ENCODE measurements around the gene STARD13. TPM values are rescaled to one million over a fixed set of nuclear protein-coding genes. Genes with fewer than 3 reads are reported as not detected.
"Not testable (repeated sequence)": the region's sequence is repeated elsewhere in the genome, so short reads cannot be mapped to it uniquely, and the experiment has no call there.

STARD13 gene
- total RNA-seq, 2 experiments from 2014 or later = 0.57 TPM; not detected in 1

- CTCF ChIA-PET (ENCODE audit: unreplicated experiment) = no interaction called here
- POLR2A ChIA-PET = interaction anchor here (1.2 kb wide), 1 partner anchor 19 kb away, joined by 3 read pairs; no protein-coding TSS in a partner anchor
Measured at GRCh38 chr13:33165787-33166186, 119.8 kb downstream of the STARD13 start.

GRCh38 chr13:33164331-33164730 is 121.2 kb downstream of the STARD13 start:
- CTCF ChIA-PET (ENCODE audit: unreplicated experiment) = no interaction called here
- H3K79me2 ChIP-seq (ENCODE audit: insufficient read depth, low read depth, low read length) = no peaks in the 10 kb centered on the region
- no peaks in the 10 kb centered on the region for H3K9me3 ChIP-seq (ENCODE audit: low read length)
- intact Hi-C loops (cut with micrococcal nuclease; ENCODE audit: unreplicated experiment) = no loop called here
- H3K9me2 ChIP-seq (ENCODE audit: insufficient read depth, low read length) = no peaks in the 10 kb centered on the region
- BruUV-seq (replicated peaks) = no TSS peak
- no peak overlapping the region for H3K4me3 ChIP-seq (ENCODE audit: low read depth, low read length, poor library complexity, severe bottlenecking)
- DNase-seq (ENCODE audit: low spot score) = no peak
- H3K36me3 ChIP-seq (ENCODE audit: insufficient read depth, low read length) = no peaks in the 10 kb centered on the region
- H4K20me1 ChIP-seq (ENCODE audit: insufficient read depth, low read length) = no peaks in the 10 kb centered on the region
- POLR2A ChIA-PET = no interaction called here
- H2AFZ ChIP-seq (ENCODE audit: low read length) = no peak overlapping the region
- no peak overlapping the region for H3K27ac ChIP-seq (ENCODE audit: low read depth, low read length, poor library complexity, severe bottlenecking)
- TF ChIP-seq EZH2phosphoT487 (IDR thresholded peaks at IDR 0.05; ENCODE audit: borderline replicate concordance, low read depth, low read length) (no peak), CTCF (conservative IDR thresholded peaks at IDR 0.05; ENCODE audit: low read length) (no peak)
- H3K4me2 ChIP-seq (ENCODE audit: low read length) = no peak overlapping the region
- no peaks in the 10 kb centered on the region for H3K4me1 ChIP-seq (ENCODE audit: insufficient read depth, low read length, poor library complexity, severe bottlenecking)

More at GRCh38 chr13:33165787-33166186, 119.8 kb downstream of the STARD13 start:
- Histone ChIP-seq H3K4me2 (ENCODE audit: low read length) (no peak overlapping the region), H4K20me1 (ENCODE audit: insufficient read depth, low read length) (no peaks in the 10 kb centered on the region), H3K4me1 (ENCODE audit: insufficient read depth, low read length, poor library complexity, severe bottlenecking) (no peaks in the 10 kb centered on the region), H2AFZ (ENCODE audit: low read length) (no peak overlapping the region), H3K9me2 (ENCODE audit: insufficient read depth, low read length) (no peaks in the 10 kb centered on the region), H3K9me3 (ENCODE audit: low read length) (no peaks in the 10 kb centered on the region), H3K36me3 (ENCODE audit: insufficient read depth, low read length) (no peaks in the 10 kb centered on the region), H3K4me3 (ENCODE audit: low read depth, low read length, poor library complexity, severe bottlenecking) (no peak overlapping the region), H3K79me2 (ENCODE audit: insufficient read depth, low read depth, low read length) (no peaks in the 10 kb centered on the region), H3K27ac (ENCODE audit: low read depth, low read length, poor library complexity, severe bottlenecking) (no peak overlapping the region)
- BruUV-seq (replicated peaks) = no TSS peak
- TF ChIP-seq CTCF (conservative IDR thresholded peaks at IDR 0.05; ENCODE audit: low read length) = no peak
- intact Hi-C loops (cut with micrococcal nuclease; ENCODE audit: unreplicated experiment) = no loop called here
- no peak for DNase-seq (ENCODE audit: low spot score)

GRCh38 chr13:33162725-33163124 is 122.8 kb downstream of the STARD13 start:
- H3K79me2 ChIP-seq (ENCODE audit: insufficient read depth, low read depth, low read length); H3K9me3 ChIP-seq (ENCODE audit: low read length); POLR2A ChIA-PET; BruUV-seq (replicated peaks); H4K20me1 ChIP-seq (ENCODE audit: insufficient read depth, low read length); H3K9me2 ChIP-seq (ENCODE audit: insufficient read depth, low read length); H3K4me3 ChIP-seq (ENCODE audit: low read depth, low read length, poor library complexity, severe bottlenecking); intact Hi-C loops (cut with micrococcal nuclease; ENCODE audit: unreplicated experiment); DNase-seq (ENCODE audit: low spot score); CTCF ChIA-PET (ENCODE audit: unreplicated experiment); H3K27ac ChIP-seq (ENCODE audit: low read depth, low read length, poor library complexity, severe bottlenecking); H3K4me1 ChIP-seq (ENCODE audit: insufficient read depth, low read length, poor library complexity, severe bottlenecking); H3K36me3 ChIP-seq (ENCODE audit: insufficient read depth, low read length); H3K4me2 ChIP-seq (ENCODE audit: low read length); H2AFZ ChIP-seq (ENCODE audit: low read length): not testable (repeated sequence)

Data from OCI-LY7 (cell line).